Epidermal melanocyte (primary cell): ENCODE results near the gene ZNF426.
A peak's percentile ranks its signal among the peaks of the same experiment; 100 is the strongest.
"Not testable (repeated sequence)": the region's sequence is repeated elsewhere in the genome, so short reads cannot be mapped to it uniquely, and the experiment has no call there.

Experiments
- DNase-seq: peaks from one replicate; pipeline ENCODE4 v3.0.0; 2011; ENCODE audit warnings: low spot score; ENCODE audit not compliant: insufficient read length

Gene ZNF426

GRCh38 chr19:9538183-9539058, at the start of gene ZNF426:
Gene ZNF426 (minus strand): TSS chr19:9538645. CDS start chr19:9536232, 2,413 bp downstream.
- peak; percentile 89 for DNase-seq

- DNase-seq = no peak
Measured at GRCh38 chr19:9586764-9587163, 48.3 kb upstream of the ZNF426 start.

GRCh38 chr19:9584073-9584833, 45.8 kb upstream of the ZNF426 start, which contains the start of gene ZNF121:
Gene ZNF121 (minus strand): TSS chr19:9584504. CDS start chr19:9568097, 16,407 bp downstream.
- DNase-seq = peak; percentile 79

GRCh38 chr19:9582081-9582725, 43.8 kb upstream of the ZNF426 start:
- DNase-seq = not testable (repeated sequence)

GRCh38 chr19:9580728-9581127, 42.3 kb upstream of the ZNF426 start:
- DNase-seq = no peak

GRCh38 chr19:9570255-9570654, 31.8 kb upstream of the ZNF426 start:
- DNase-seq = no peak

- DNase-seq = no peak
Measured at GRCh38 chr19:9566729-9567128, 28.3 kb upstream of the ZNF426 start.

GRCh38 chr19:9565900-9566705, 27.7 kb upstream of the ZNF426 start:
- no peak for DNase-seq

GRCh38 chr19:9552536-9553274, 14.3 kb upstream of the ZNF426 start:
- no peak for DNase-seq

GRCh38 chr19:9547870-9548269, 9.4 kb upstream of the ZNF426 start:
- no peak for DNase-seq

- DNase-seq = not testable (repeated sequence)
Measured at GRCh38 chr19:9541281-9541680, 2.8 kb upstream of the ZNF426 start.

- not testable (repeated sequence) for DNase-seq
Measured at GRCh38 chr19:9539921-9540320, 1.5 kb upstream of the ZNF426 start.

- not testable (repeated sequence) for DNase-seq
Measured at GRCh38 chr19:9539201-9539600, 756 bp upstream of the ZNF426 start.

- DNase-seq = no peak
Measured at GRCh38 chr19:9535934-9536333, 2.5 kb downstream of the ZNF426 start.

- no peak for DNase-seq
Measured at GRCh38 chr19:9531933-9532332, 6.5 kb downstream of the ZNF426 start.

- no peak for DNase-seq
Measured at GRCh38 chr19:9528757-9529336, 9.6 kb downstream of the ZNF426 start.

GRCh38 chr19:9523885-9524474, 14.5 kb downstream of the ZNF426 start:
- DNase-seq = no peak

GRCh38 chr19:9507285-9507684, 31.2 kb downstream of the ZNF426 start:
- no peak for DNase-seq

GRCh38 chr19:9500796-9501195, 37.6 kb downstream of the ZNF426 start:
- DNase-seq = no peak
